SH-SY5Y (cell line): ENCODE results near the gene WDR37.

Source experiments
- GATA2 ChIP-seq: IDR thresholded peaks from 2 replicates; pipeline ENCODE4 v1.6.1; 2011; ENCODE audit warnings: mild to moderate bottlenecking, low read depth, low read length
- GATA3 ChIP-seq: IDR thresholded peaks from 2 replicates; pipeline ENCODE4 v1.6.1; 2011; ENCODE audit warnings: low read depth, mild to moderate bottlenecking, low read length, moderate library complexity

DNA sequence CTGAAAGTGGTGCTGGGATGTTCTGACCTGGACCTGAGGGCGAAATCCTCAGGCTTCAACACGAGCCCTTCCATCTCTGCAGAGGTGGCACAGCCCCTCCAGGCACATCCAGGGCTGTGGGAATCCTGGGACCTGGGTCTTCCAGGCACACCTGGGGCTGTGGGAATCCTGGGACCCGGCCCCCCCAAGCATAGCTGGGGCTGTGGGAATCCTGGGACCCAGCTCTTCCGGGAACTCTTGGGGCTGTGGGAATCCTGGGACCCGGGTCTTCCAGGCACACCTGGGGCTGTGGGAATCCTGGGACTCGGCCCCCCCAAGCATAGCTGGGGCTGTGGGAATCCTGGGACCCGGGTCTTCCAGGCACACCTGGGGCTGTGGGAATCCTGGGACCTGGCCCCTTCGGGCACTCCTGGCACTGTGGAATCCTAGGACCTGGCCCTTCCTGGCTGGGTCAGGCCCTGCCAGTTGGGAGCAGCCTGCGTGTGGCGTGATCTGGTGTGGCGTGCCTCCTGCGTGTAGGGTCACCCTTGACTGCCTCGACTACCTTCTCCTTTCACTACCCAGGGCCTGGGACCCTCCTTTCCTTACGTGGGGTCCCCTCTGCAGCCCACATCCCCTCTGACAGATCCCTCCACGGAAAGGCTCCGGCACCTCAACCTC, 124.0 kb downstream of the WDR37 start:
- no peak for TF ChIP-seq GATA2
- TF ChIP-seq GATA3 = no peak
